ENCODE results near the gene HSD17B1. TPM values are rescaled to one million over a fixed set of nuclear protein-coding genes. Genes with fewer than 3 reads are reported as not detected.

Gene HSD17B1
- total RNA-seq, 1 donor from 2014 or later = 1.6 TPM

DNA sequence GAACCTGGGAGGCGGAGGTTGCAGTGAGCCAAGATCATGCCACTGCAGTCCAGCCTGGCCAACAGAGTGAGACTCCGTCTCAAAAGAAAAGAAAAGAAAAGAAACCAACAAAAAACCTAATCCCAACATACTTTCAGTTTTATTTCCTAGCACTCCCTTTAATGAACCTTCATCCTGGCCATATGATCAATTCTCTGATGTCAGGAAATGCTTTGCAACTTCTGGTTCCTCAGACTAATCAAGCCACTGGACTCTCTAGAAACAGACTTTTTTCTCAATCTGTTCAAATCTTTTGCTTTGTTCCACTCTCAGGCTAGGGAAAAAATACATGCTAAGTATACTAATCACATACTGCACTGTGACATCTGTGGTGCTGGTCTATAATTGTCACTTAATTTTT, 38.2 kb downstream of the HSD17B1 start:
- FAIRE-seq = no peak
- no peak for DNase-seq (ENCODE audit: low spot score in 2 of 2)

DNA sequence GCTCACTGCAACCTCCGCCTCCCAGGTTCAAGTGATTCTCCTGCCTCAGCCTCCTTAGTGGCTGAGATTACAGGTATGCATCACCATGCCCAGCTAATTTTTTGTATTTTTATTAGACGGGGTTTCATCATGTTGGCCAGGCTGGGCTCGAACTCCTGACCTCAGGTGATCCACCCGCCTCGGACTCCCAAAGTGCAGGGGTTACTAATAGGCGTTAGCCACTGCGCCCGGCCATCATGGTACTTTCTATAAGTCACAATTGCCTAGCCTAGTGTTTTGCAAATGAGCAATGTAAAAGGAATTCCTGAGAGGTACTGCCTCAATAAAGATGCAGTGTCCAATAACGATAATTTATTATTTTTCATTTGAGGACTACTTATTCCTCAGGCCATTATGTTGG, 38.7 kb downstream of the HSD17B1 start:
- FAIRE-seq (no peak), DNase-seq (ENCODE audit: low spot score in 2 of 2) (no peak)

DNA sequence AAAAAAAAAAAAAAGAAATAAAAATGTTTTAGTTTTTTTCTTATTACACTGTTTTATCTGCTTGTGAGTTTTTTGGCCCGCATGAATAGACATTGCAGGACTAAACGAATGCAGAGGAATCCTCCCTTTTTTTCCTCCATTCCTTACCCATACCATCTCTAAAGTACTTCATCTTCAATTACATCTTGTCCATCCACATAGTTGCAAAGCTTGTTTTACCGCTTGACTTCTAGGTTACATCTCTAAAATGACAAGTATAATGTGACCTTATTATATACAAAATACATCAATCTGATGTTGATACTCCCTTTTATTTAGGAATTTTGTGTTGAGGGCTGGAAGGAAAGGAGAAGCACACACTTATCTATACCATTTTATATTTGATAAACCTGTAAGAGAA, 43.7 kb downstream of the HSD17B1 start:
- FAIRE-seq (no peak), DNase-seq (ENCODE audit: low spot score in 2 of 2) (no peak)

DNA sequence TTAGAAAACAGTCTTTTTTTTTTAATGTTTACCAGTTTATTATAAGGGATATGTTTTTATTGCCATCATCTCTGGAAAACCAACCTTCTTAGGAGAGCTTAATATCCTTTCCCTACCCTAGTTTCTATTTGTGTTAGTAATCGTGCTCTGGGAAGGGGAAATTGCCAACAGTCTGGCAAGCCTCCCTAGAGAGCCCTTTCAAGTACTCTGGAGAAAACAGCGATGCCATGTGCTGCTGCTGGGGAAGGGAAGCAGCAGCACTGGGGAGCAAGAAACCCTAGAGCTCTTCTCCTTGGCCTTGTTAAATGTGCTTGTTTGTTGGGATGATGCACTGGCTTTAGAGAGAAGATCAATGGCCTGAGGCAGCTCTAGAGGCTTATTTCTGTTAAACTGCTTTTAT, 46.2 kb downstream of the HSD17B1 start:
- FAIRE-seq (no peak), DNase-seq (ENCODE audit: low spot score in 2 of 2) (no peak)

DNA sequence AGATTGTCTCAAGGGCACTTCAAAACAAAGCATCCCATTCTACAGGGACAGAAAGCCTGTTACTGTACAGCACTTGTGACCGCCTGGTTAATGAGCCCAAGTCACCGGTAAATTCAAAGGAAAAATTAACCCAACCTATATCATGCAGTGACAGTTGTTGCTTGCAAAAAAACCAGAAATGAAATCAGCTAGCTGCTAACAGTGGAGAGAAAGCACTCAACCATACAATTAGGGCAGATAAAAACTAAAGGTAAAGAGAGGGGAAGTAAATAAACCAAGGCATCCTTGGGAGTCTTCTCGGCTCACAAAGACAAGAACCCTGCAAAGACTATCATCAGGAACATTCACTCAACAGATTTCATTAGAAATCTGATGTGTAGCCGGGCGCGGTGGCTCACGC, 50.6 kb downstream of the HSD17B1 start:
- DNase-seq (ENCODE audit: low spot score in 2 of 2) = no peak
- no peak for FAIRE-seq

Other genes starting within 250 kb of the HSD17B1 start
- 26.5 TPM for gene STAT3, start 164.5 kb upstream of the HSD17B1 start, total RNA-seq
- gene CAVIN1, start 129.7 kb upstream of the HSD17B1 start, total RNA-seq = 8.2 TPM
- 207 TPM for gene ATP6V0A1, start 94.0 kb upstream of the HSD17B1 start, total RNA-seq
- gene NAGLU, start 16.7 kb upstream of the HSD17B1 start, total RNA-seq = 10.6 TPM
- 4.1 TPM for gene COASY, start 9.2 kb downstream of the HSD17B1 start, total RNA-seq
- gene MLX, start 14.2 kb downstream of the HSD17B1 start, total RNA-seq = 22.8 TPM
- 4.5 TPM for gene PSMC3IP, start 24.8 kb downstream of the HSD17B1 start, total RNA-seq
- gene RETREG3, start 56.5 kb downstream of the HSD17B1 start, total RNA-seq = 59.5 TPM
- 11.4 TPM for gene TUBG1, start 56.8 kb downstream of the HSD17B1 start, total RNA-seq
- 8.2 TPM for gene TUBG2, start 106.4 kb downstream of the HSD17B1 start, total RNA-seq
- 2.0 TPM for gene PLEKHH3, start 124.1 kb downstream of the HSD17B1 start, total RNA-seq
- gene CCR10, start 128.9 kb downstream of the HSD17B1 start, total RNA-seq = 0.41 TPM
- gene CNTNAP1, start 129.6 kb downstream of the HSD17B1 start, total RNA-seq = 5.3 TPM
- 24.9 TPM for gene EZH1, start 192.1 kb downstream of the HSD17B1 start, total RNA-seq
- 15.9 TPM for gene RAMP2, start 208.3 kb downstream of the HSD17B1 start, total RNA-seq
- gene VPS25, start 220.5 kb downstream of the HSD17B1 start, total RNA-seq = 26.1 TPM
- gene WNK4, start 227.7 kb downstream of the HSD17B1 start, total RNA-seq = 0.41 TPM
- gene COA3, start 245.8 kb downstream of the HSD17B1 start, total RNA-seq = 98.6 TPM
- gene CNTD1, start 245.9 kb downstream of the HSD17B1 start, total RNA-seq = 0.82 TPM

Data from frontal cortex (tissue), 4 donors.